ENCODE results near the gene MRPS6. TPM values are rescaled to one million over a fixed set of nuclear protein-coding genes. Genes with fewer than 3 reads are reported as not detected.

Gene MRPS6
- total RNA-seq, 4 donors from 2014 or later, result 39.3 to 56.7 (median 45.8) TPM

DNA sequence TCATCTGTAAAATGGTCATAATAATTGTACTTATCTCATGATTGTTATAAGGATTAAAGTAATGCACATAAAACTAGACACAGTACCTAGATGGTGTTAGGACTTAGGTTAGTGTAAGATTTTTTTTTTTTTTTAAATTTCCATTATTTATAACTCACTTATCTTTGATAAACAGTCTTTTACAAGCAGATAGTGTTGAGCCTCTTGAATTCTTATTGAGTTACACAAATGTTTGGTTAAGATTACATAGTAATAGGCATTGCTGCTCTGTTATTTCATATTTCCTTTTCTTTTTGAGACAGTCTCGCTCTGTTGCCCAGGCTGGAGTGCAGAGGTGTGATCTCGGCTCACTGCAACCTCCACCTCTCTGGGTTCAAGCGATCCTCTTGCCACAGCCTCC is 15.4 kb downstream of the MRPS6 start:
- WGBS, result 98% methylated on average over 3 of the region's 3 CpGs
- H3K4me3 ChIP-seq, result no peak overlapping the region

DNA sequence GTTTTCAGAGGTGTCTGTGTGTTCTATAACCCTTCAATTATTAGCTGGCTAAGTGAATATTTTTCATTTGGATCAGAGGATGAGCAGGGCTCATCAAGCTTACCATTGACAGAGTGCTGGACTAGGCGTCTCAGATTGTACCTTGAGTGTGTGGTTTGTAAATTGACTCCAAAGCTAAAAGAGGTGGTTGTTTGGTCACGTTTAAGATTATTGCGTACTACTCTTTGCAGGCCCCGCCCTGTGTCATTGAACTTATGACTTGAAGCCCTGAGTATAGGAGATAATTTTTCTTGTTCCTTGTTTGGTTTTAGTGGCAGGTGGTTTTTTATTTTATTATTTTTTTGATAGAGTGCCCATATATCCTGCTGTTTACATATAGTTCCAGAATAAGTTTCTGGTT is 17.7 kb downstream of the MRPS6 start:
- no peak overlapping the region for H3K4me3 ChIP-seq
- no peaks in the 10 kb centered on the region for H3K9me3 ChIP-seq
- peaks cover 13% of the 10 kb centered on the region for H3K36me3 ChIP-seq
- no peak overlapping the region for H3K27ac ChIP-seq
- TF ChIP-seq EP300 (IDR thresholded peaks at IDR 0.05), result no peak
- no peak for TF ChIP-seq POLR2A (IDR thresholded peaks at IDR 0.05)
- TF ChIP-seq, protein P1, sequence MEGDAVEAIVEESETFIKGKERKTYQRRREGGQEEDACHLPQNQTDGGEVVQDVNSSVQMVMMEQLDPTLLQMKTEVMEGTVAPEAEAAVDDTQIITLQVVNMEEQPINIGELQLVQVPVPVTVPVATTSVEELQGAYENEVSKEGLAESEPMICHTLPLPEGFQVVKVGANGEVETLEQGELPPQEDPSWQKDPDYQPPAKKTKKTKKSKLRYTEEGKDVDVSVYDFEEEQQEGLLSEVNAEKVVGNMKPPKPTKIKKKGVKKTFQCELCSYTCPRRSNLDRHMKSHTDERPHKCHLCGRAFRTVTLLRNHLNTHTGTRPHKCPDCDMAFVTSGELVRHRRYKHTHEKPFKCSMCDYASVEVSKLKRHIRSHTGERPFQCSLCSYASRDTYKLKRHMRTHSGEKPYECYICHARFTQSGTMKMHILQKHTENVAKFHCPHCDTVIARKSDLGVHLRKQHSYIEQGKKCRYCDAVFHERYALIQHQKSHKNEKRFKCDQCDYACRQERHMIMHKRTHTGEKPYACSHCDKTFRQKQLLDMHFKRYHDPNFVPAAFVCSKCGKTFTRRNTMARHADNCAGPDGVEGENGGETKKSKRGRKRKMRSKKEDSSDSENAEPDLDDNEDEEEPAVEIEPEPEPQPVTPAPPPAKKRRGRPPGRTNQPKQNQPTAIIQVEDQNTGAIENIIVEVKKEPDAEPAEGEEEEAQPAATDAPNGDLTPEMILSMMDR (IDR thresholded peaks at IDR 0.05), result no peak
- no peak for TF ChIP-seq POLR2AphosphoS5 (IDR thresholded peaks at IDR 0.05)
- DNase-seq (ENCODE audit: low spot score in 2 of 2), result no peak
- no peaks in the 10 kb centered on the region for H3K27me3 ChIP-seq
- 78% methylated on average over 3 of the region's 4 CpGs for WGBS
- H3K4me1 ChIP-seq, result peaks cover 13% of the 10 kb centered on the region

More for the DNA sequence above, 15.4 kb downstream of the MRPS6 start:
- Histone ChIP-seq H3K9me3 (no peaks in the 10 kb centered on the region), H3K4me1 (peaks cover 13% of the 10 kb centered on the region), H3K27me3 (no peaks in the 10 kb centered on the region), H3K36me3 (no peaks in the 10 kb centered on the region), H3K27ac (no peak overlapping the region)
- TF ChIP-seq POLR2A (IDR thresholded peaks at IDR 0.05) (no peak), EP300 (IDR thresholded peaks at IDR 0.05) (no peak), POLR2AphosphoS5 (IDR thresholded peaks at IDR 0.05) (no peak)
- TF ChIP-seq, protein P1 (IDR thresholded peaks at IDR 0.05), result no peak
- no peak for DNase-seq (ENCODE audit: low spot score in 2 of 2)

DNA sequence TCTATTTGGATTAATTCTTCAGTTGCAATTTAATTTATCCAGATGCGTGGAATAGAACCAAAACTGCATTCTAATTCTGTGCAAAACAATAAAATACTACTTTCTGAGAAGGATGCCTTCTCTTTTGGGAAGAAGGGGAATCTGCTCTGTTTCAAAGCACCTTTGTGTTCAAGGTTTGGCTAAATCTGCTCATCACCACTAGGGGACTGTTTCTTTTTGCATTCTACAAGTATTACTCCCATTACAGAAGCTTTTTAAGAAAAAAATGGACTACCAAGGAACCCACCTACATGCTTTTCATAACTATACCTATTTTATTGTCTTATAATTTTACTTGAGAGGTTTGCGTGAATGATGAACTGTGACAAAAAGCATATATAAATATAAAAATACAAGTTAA is 18.2 kb downstream of the MRPS6 start:
- Histone ChIP-seq H3K4me1 (peaks cover 13% of the 10 kb centered on the region), H3K27ac (no peak overlapping the region), H3K4me3 (no peak overlapping the region), H3K27me3 (no peaks in the 10 kb centered on the region), H3K9me3 (no peaks in the 10 kb centered on the region), H3K36me3 (peaks cover 18% of the 10 kb centered on the region)
- no peak for DNase-seq (ENCODE audit: low spot score in 2 of 2)
- 96% methylated on average over 2 of the region's 2 CpGs for WGBS
- TF ChIP-seq POLR2AphosphoS5 (IDR thresholded peaks at IDR 0.05) (no peak), POLR2A (IDR thresholded peaks at IDR 0.05) (no peak), EP300 (IDR thresholded peaks at IDR 0.05) (no peak)
- TF ChIP-seq, protein P1 (IDR thresholded peaks at IDR 0.05), result no peak

DNA sequence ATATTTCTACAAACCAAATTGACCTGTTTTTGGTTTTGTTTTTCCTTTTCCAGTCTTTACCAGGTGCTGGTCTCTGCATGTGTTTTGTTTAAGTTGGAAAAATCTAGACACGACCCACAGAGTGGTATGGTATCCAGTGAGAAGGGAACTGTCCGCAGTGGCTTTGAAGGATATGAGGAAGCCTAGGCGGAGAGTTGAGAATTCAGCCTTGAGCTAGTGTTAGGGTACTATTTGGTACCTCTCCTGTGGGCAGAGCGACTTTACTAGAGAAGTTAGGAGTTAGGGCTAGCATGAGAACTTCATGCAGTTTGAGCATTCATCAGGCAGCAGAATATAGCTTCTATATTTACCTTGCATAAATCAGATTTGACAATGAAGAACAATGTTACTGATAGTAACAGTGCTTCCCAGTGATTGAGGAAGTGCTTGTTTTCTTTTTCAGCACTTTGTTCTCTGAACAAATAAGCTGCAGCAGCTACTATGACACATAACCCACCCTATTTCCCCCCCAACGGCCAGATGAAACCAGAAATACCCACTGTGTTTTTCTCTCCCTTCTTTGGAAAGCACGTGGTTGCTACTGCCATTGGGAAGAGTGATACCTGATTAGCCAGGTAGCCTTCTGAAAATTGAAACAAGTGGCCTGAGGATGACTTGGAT is 19.0 kb downstream of the MRPS6 start:
- peaks cover 18% of the 10 kb centered on the region for H3K36me3 ChIP-seq
- no peak overlapping the region for H3K4me3 ChIP-seq
- no peak overlapping the region for H3K27ac ChIP-seq
- DNase-seq (ENCODE audit: low spot score in 2 of 2), result no peak
- peaks cover 12% of the 10 kb centered on the region for H3K4me1 ChIP-seq
- no peaks in the 10 kb centered on the region for H3K27me3 ChIP-seq
- H3K9me3 ChIP-seq, result no peaks in the 10 kb centered on the region
- TF ChIP-seq POLR2AphosphoS5 (IDR thresholded peaks at IDR 0.05) (no peak), EP300 (IDR thresholded peaks at IDR 0.05) (no peak), POLR2A (IDR thresholded peaks at IDR 0.05) (no peak)
- TF ChIP-seq, protein P1 (IDR thresholded peaks at IDR 0.05), result no peak
- WGBS, result 47% methylated on average over 6 of the region's 6 CpGs

DNA sequence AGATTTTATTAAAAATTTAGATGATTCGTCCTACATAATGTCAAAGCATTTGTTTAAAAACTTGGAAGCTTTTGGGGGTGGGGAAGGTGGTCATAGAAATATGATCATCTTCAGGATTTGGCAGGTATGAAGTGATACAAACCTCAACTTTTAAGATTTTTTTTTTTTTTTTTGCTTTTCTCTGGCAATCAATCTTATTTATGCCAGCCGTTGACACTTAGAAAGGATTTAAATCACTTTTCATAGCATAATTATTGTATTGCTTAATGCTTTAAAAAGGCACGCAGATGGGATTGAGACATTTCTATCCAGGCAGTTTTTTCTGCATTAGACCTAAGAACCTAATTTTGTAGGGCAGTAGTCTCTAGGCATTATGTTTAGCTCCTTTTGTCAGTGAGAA is 19.7 kb downstream of the MRPS6 start:
- Histone ChIP-seq H3K27me3 (no peaks in the 10 kb centered on the region), H3K4me1 (peaks cover 9% of the 10 kb centered on the region), H3K36me3 (peaks cover 18% of the 10 kb centered on the region), H3K27ac (no peak overlapping the region), H3K9me3 (no peaks in the 10 kb centered on the region), H3K4me3 (no peak overlapping the region)
- WGBS, result 52% methylated on average over 3 of the region's 3 CpGs
- no peak for DNase-seq (ENCODE audit: low spot score in 2 of 2)
- TF ChIP-seq POLR2AphosphoS5 (IDR thresholded peaks at IDR 0.05), result no peak
- TF ChIP-seq POLR2A (IDR thresholded peaks at IDR 0.05), result no peak
- no peak for TF ChIP-seq EP300 (IDR thresholded peaks at IDR 0.05)
- TF ChIP-seq, protein P1 (IDR thresholded peaks at IDR 0.05), result no peak

Data from suprapubic skin (tissue), 4 donors.